Breast epithelium (tissue), 3 donors: ENCODE measurements around the gene CMC1.

Experiments
- CTCF ChIP-seq, 3 donors: fragments of 450-650 bp; IDR thresholded peaks; one replicate each; pipeline ENCODE4 v1.5.1; 2016 to 2017; ENCODE audit warnings: antibody characterized with exemption in 3 of 3, mild to moderate bottlenecking in 3 of 3, moderate library complexity in 3 of 3
- POLR2A ChIP-seq: fragments of 450-650 bp; IDR thresholded peaks from one replicate; pipeline ENCODE4 v1.6.1; 2016; ENCODE audit warnings: antibody characterized with exemption, mild to moderate bottlenecking, moderate library complexity
- POLR2AphosphoS5 ChIP-seq, 3 donors: sonication (generic); formaldehyde crosslinking; IDR thresholded peaks; one replicate each; pipeline ENCODE4 v1.6.1; 2017; ENCODE audit warnings: antibody characterized with exemption in 3 of 3

GRCh38 chr3:28226020-28226419 lies 15.4 kb upstream of the CMC1 start:
- no peak for TF ChIP-seq POLR2A
- no peak for TF ChIP-seq CTCF (IDR thresholded peaks at IDR 0.05)
- TF ChIP-seq POLR2AphosphoS5 (IDR thresholded peaks at IDR 0.05) = no peak
